HepG2 (cell line): ENCODE results near the gene CACNA1F. TPM values are rescaled to one million over a fixed set of nuclear protein-coding genes. Genes with fewer than 3 reads are reported as not detected.

Experiments
- ELF3 ChIP-seq: IDR thresholded peaks from 2 replicates; pipeline ENCODE4 v1.6.1; 2016; ENCODE audit warnings: missing genetic modification reagents, missing compliant biosample characterization
- JUNB ChIP-seq: sonication (generic); formaldehyde crosslinking; IDR thresholded peaks from 2 replicates; pipeline ENCODE4 v1.8.0; 2022; ENCODE audit warnings: missing genetic modification reagents, mild to moderate bottlenecking, borderline replicate concordance
- KLF6 ChIP-seq: IDR thresholded peaks from 2 replicates; pipeline ENCODE4 v1.8.0; 2016; ENCODE audit warnings: missing biosample characterization, missing genetic modification reagents
- KMT2B ChIP-seq: IDR thresholded peaks from 2 replicates; pipeline ENCODE4 v1.6.1; 2016; ENCODE audit warnings: missing genetic modification reagents, missing compliant biosample characterization
- MAZ ChIP-seq, 2 experiments: sonication (generic) in 1 of 2; formaldehyde crosslinking in 1 of 2; IDR thresholded peaks; 2 replicates each; pipeline versions ENCODE4 v1.5.0 to v1.6.1; 2012 to 2020; ENCODE audit warnings: low read depth in 2 of 2, mild to moderate bottlenecking in 2 of 2, borderline replicate concordance in 1 of 2, improper control_type of control experiment in 1 of 2, low read length in 1 of 2, missing genetic modification reagents in 1 of 2, moderate library complexity in 1 of 2
- TBL1XR1 ChIP-seq: fragments of 150-350 bp; IDR thresholded peaks from 2 replicates; pipeline ENCODE4 v1.6.1; 2014; ENCODE audit warnings: borderline replicate concordance, low read length; ENCODE audit not compliant: partially characterized antibody
- U2AF1 ChIP-seq: fragments of 200-400 bp; formaldehyde crosslinking; optimal IDR thresholded peaks from 2 replicates; pipeline ENCODE3; 2017; ENCODE audit warnings: mild to moderate bottlenecking, low read depth, low read length
- ZFP90 ChIP-seq: sonication (generic); formaldehyde crosslinking; IDR thresholded peaks from 2 replicates; pipeline ENCODE4 v1.8.0; 2022; ENCODE audit warnings: missing genetic modification reagents, mild to moderate bottlenecking, inconsistent platforms, borderline replicate concordance
- ZNF136 ChIP-seq: sonication (generic); formaldehyde crosslinking; IDR thresholded peaks from 2 replicates; pipeline ENCODE4 v1.8.1; 2022; ENCODE audit warnings: low read depth, mild to moderate bottlenecking, moderate library complexity, missing genetic modification reagents
- ZNF234 ChIP-seq: sonication (generic); formaldehyde crosslinking; conservative IDR thresholded peaks from 2 replicates; pipeline ENCODE4 v1.5.1; 2020; ENCODE audit warnings: mild to moderate bottlenecking, missing genetic modification reagents
- ZNF263 ChIP-seq: sonication (generic); formaldehyde crosslinking; IDR thresholded peaks from 2 replicates; pipeline ENCODE4 v1.4.0; 2020; ENCODE audit warnings: missing genetic modification reagents
- ZNF350 ChIP-seq: sonication (generic); formaldehyde crosslinking; IDR thresholded peaks from 2 replicates; pipeline ENCODE4 v1.4.0; 2020; ENCODE audit warnings: mild to moderate bottlenecking, low read depth, missing genetic modification reagents, borderline replicate concordance
- polyA plus RNA-seq, 8 experiments: library from polyadenylated mRNA; depleted of rRNA in 3 of 8; stranded (reverse) in 7 of 8; unstranded in 1 of 8; fragments of >200 nt; fragmentation: Illumina TruSeq in 4 of 8; extraction: Trizol in 4 of 8; gene quantifications; 2 replicates each; pipeline versions ENCODE4 v1.2.1 to v1.2.3, GENCODE V29; 2011 to 2016; ENCODE audit warnings: low read depth in 4 of 8, missing spikeins in 1 of 8, mixed read lengths in 1 of 8; ENCODE audit not compliant: insufficient read depth in 1 of 8
- total RNA-seq, 5 experiments: library from RNA; depleted of rRNA; stranded (reverse); fragments of >200 nt; fragmentation: Illumina TruSeq; extraction: Trizol; gene quantifications; 2 replicates each; pipeline ENCODE4 v1.2.3, GENCODE V29; 2016; ENCODE audit warnings: low read depth in 1 of 5
- TF ChIP-seq, protein P1 (sequence below): sonication (generic); formaldehyde crosslinking; IDR thresholded peaks from 2 replicates; pipeline ENCODE4 v1.4.0; 2020; ENCODE audit warnings: missing genetic modification reagents, mild to moderate bottlenecking, borderline replicate concordance
- TF ChIP-seq, protein P2 (sequence below): sonication (generic); formaldehyde crosslinking; IDR thresholded peaks from 2 replicates; pipeline ENCODE4 v1.4.0; 2020; ENCODE audit warnings: missing genetic modification reagents, borderline replicate concordance
- TF ChIP-seq, protein P3 (sequence below): sonication (generic); formaldehyde crosslinking; IDR thresholded peaks from 2 replicates; pipeline ENCODE4 v1.8.0; 2022; ENCODE audit warnings: mild to moderate bottlenecking, missing genetic modification reagents
- TF ChIP-seq, protein P4 (sequence below): IDR thresholded peaks from 2 replicates; pipeline ENCODE4 v1.6.1; 2012; ENCODE audit warnings: inconsistent platforms
- TF ChIP-seq, protein P5 (sequence below): sonication (generic); formaldehyde crosslinking; IDR thresholded peaks from 2 replicates; pipeline ENCODE4 v1.4.0; 2020; ENCODE audit warnings: missing genetic modification reagents, borderline replicate concordance

The CACNA1F gene
- total and polyA plus RNA-seq, 2 of the 13 experiments (the other 11 are each of a cell fraction or from before 2014, with no cell fraction given): 0.03 TPM; not detected in 1

DNA sequence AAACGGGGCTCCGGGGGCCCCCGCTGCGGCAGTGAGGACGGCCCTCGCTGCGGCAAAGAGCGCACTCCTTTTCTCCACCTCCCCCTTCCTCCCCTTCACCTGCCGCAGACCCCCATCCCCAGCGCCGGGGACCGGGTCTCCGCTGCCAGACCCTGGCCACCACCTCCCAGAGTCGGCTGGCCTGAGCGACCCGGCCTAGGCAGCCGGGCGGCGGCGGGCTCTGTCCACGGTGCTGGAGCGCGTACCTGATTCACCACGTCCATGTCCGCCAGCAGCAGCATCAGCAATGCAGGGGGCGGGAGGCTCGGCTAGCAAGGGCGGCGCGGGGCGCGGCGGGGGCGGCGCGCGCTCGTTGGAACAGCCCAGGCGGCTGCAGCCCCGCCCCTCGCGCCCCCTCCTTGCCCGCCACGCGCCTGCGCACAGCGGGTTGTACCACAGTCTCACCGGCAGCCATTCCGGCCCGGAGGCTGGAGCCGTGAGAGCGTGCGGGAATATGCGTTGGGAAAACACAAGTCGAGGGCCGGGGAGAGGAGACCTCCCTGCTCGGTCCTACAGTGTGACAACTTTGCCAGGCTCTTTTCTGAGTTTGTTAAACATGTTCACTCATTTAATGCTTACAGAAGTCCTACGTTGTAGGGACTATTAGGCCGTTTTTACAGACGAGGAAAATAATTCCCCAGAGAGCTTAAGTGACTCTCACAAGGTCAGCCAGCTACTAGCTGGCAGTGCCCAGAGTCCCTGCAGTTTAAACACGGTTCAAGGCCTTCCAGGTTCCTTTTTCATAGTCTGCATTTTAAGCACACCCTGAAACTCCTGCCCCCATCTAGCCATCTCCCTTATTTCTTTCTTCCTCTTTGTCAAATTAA is 33.0 kb downstream of the CACNA1F start, which contains the start of gene SYP (continued):
- TF ChIP-seq JUNB (CRISPR knock-in tag) (no peak), MAZ (IDR thresholded peaks at IDR 0.05; ENCODE audit: borderline replicate concordance, low read depth, low read length) (peak; percentile 81), MAZ (CRISPR knock-in tag; IDR thresholded peaks at IDR 0.05; ENCODE audit: low read depth) (peak; percentile 93), KLF6 (CRISPR knock-in tag) (peak; percentile 91; the same call in 1 of the 2 replicates), ELF3 (CRISPR knock-in tag) (peak; percentile 44; the same call in 1 of the 2 replicates), ZFP90 (peak; percentile 94; the same call in 1 of the 2 replicates), U2AF1 (no peak), TBL1XR1 (no peak), ZNF263 (CRISPR knock-in tag) (no peak), ZNF136 (CRISPR knock-in tag) (no peak), ZNF234 (CRISPR knock-in tag) (no peak), KMT2B (CRISPR knock-in tag) (peak; percentile 65), ZNF350 (no peak)
- TF ChIP-seq, protein P1, sequence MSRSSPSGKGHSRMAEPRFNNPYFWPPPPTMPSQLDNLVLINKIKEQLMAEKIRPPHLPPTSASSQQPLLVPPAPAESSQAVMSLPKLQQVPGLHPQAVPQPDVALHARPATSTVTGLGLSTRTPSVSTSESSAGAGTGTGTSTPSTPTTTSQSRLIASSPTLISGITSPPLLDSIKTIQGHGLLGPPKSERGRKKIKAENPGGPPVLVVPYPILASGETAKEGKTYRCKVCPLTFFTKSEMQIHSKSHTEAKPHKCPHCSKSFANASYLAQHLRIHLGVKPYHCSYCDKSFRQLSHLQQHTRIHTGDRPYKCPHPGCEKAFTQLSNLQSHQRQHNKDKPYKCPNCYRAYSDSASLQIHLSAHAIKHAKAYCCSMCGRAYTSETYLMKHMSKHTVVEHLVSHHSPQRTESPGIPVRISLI (CRISPR knock-in tag): no peak; the same call in 1 of the 2 replicates
- TF ChIP-seq, protein P2, sequence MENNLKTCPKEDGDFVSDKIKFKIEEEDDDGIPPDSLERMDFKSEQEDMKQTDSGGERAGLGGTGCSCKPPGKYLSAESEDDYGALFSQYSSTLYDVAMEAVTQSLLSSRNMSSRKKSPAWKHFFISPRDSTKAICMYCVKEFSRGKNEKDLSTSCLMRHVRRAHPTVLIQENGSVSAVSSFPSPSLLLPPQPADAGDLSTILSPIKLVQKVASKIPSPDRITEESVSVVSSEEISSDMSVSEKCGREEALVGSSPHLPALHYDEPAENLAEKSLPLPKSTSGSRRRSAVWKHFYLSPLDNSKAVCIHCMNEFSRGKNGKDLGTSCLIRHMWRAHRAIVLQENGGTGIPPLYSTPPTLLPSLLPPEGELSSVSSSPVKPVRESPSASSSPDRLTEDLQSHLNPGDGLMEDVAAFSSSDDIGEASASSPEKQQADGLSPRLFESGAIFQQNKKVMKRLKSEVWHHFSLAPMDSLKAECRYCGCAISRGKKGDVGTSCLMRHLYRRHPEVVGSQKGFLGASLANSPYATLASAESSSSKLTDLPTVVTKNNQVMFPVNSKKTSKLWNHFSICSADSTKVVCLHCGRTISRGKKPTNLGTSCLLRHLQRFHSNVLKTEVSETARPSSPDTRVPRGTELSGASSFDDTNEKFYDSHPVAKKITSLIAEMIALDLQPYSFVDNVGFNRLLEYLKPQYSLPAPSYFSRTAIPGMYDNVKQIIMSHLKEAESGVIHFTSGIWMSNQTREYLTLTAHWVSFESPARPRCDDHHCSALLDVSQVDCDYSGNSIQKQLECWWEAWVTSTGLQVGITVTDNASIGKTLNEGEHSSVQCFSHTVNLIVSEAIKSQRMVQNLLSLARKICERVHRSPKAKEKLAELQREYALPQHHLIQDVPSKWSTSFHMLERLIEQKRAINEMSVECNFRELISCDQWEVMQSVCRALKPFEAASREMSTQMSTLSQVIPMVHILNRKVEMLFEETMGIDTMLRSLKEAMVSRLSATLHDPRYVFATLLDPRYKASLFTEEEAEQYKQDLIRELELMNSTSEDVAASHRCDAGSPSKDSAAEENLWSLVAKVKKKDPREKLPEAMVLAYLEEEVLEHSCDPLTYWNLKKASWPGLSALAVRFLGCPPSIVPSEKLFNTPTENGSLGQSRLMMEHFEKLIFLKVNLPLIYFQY (CRISPR knock-in tag): peak; percentile 71; the same call in 1 of the 2 replicates
- TF ChIP-seq, protein P3, sequence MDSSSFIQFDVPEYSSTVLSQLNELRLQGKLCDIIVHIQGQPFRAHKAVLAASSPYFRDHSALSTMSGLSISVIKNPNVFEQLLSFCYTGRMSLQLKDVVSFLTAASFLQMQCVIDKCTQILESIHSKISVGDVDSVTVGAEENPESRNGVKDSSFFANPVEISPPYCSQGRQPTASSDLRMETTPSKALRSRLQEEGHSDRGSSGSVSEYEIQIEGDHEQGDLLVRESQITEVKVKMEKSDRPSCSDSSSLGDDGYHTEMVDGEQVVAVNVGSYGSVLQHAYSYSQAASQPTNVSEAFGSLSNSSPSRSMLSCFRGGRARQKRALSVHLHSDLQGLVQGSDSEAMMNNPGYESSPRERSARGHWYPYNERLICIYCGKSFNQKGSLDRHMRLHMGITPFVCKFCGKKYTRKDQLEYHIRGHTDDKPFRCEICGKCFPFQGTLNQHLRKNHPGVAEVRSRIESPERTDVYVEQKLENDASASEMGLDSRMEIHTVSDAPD: no peak
- TF ChIP-seq, protein P4, sequence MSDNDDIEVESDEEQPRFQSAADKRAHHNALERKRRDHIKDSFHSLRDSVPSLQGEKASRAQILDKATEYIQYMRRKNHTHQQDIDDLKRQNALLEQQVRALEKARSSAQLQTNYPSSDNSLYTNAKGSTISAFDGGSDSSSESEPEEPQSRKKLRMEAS: peak; percentile 87
- TF ChIP-seq, protein P5, sequence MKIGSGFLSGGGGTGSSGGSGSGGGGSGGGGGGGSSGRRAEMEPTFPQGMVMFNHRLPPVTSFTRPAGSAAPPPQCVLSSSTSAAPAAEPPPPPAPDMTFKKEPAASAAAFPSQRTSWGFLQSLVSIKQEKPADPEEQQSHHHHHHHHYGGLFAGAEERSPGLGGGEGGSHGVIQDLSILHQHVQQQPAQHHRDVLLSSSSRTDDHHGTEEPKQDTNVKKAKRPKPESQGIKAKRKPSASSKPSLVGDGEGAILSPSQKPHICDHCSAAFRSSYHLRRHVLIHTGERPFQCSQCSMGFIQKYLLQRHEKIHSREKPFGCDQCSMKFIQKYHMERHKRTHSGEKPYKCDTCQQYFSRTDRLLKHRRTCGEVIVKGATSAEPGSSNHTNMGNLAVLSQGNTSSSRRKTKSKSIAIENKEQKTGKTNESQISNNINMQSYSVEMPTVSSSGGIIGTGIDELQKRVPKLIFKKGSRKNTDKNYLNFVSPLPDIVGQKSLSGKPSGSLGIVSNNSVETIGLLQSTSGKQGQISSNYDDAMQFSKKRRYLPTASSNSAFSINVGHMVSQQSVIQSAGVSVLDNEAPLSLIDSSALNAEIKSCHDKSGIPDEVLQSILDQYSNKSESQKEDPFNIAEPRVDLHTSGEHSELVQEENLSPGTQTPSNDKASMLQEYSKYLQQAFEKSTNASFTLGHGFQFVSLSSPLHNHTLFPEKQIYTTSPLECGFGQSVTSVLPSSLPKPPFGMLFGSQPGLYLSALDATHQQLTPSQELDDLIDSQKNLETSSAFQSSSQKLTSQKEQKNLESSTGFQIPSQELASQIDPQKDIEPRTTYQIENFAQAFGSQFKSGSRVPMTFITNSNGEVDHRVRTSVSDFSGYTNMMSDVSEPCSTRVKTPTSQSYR: peak; percentile 55; the same call in 1 of the 2 replicates
